ENCODE measurements around the gene COMMD10.

GRCh38 chr5:116248432-116248831 lies 163.6 kb downstream of the COMMD10 start:
- TF ChIP-seq CTCF (IDR thresholded peaks at IDR 0.05; ENCODE audit: insufficient read depth, low read length, poor library complexity, severe bottlenecking): no peak
- TF ChIP-seq EZH2phosphoT487 (conservative IDR thresholded peaks at IDR 0.05; ENCODE audit: low read length): no peak
